ENCODE measurements around the gene ARSG.

Gene ARSG

DNA sequence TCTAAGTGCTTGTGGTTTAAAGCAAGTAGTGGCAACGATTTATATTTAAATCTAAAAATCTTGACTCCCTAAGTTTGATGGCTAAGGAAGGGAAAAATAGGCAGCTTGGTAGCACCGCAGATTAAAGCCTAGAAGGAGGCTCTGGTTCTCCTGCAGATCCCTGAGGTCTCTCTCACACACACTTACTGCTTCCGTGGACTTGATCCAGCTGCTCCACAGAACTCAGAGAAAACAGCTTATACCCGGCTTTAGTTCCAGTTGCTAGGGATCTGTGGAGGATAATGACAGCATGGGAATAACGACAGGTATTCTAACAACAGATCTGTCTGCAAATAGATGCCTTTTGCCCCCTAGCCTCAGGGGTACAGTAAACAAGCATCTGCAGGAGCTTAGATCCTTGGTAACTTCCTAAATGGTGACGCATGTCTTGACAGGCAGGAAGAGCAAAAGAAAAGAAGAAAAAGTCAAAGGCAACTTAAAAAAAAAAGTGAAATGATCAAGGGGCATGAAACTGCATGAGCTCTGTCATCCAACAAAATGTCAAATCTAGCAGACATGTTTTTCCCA, 161.5 kb downstream of the ARSG start:
- H3K27ac ChIP-seq (ENCODE audit: low read depth, low read length), result no peak overlapping the region
- TF ChIP-seq EZH2phosphoT487 (conservative IDR thresholded peaks at IDR 0.05; ENCODE audit: low read length), result no peak
- TF ChIP-seq, protein P1, sequence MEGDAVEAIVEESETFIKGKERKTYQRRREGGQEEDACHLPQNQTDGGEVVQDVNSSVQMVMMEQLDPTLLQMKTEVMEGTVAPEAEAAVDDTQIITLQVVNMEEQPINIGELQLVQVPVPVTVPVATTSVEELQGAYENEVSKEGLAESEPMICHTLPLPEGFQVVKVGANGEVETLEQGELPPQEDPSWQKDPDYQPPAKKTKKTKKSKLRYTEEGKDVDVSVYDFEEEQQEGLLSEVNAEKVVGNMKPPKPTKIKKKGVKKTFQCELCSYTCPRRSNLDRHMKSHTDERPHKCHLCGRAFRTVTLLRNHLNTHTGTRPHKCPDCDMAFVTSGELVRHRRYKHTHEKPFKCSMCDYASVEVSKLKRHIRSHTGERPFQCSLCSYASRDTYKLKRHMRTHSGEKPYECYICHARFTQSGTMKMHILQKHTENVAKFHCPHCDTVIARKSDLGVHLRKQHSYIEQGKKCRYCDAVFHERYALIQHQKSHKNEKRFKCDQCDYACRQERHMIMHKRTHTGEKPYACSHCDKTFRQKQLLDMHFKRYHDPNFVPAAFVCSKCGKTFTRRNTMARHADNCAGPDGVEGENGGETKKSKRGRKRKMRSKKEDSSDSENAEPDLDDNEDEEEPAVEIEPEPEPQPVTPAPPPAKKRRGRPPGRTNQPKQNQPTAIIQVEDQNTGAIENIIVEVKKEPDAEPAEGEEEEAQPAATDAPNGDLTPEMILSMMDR (IDR thresholded peaks at IDR 0.05; ENCODE audit: insufficient read depth, low read length, poor library complexity, severe bottlenecking), result no peak
- no peaks in the 10 kb centered on the region for H3K36me3 ChIP-seq (ENCODE audit: low read length)
- no peak overlapping the region for H3K4me3 ChIP-seq (ENCODE audit: insufficient read depth, low read length, poor library complexity, severe bottlenecking)
- H3K9me3 ChIP-seq (ENCODE audit: insufficient read depth, low read length), result no peaks in the 10 kb centered on the region
- no peaks in the 10 kb centered on the region for H3K79me2 ChIP-seq (ENCODE audit: insufficient read depth, low read length)
- H3K27me3 ChIP-seq (ENCODE audit: low read length), result no peaks in the 10 kb centered on the region
- H3K9ac ChIP-seq (ENCODE audit: low read length), result no peak overlapping the region
- H2AFZ ChIP-seq (ENCODE audit: low read depth, low read length, severe bottlenecking), result no peak overlapping the region
- no peaks in the 10 kb centered on the region for H4K20me1 ChIP-seq (ENCODE audit: low read depth, low read length)
- no peaks in the 10 kb centered on the region for H3K9me2 ChIP-seq (replicated peaks; ENCODE audit: insufficient read depth, low read length)
- no peaks in the 10 kb centered on the region for H3F3A ChIP-seq (ENCODE audit: insufficient read depth)
- H3K4me2 ChIP-seq (ENCODE audit: low read depth, low read length, poor library complexity, severe bottlenecking), result no peak overlapping the region

DNA sequence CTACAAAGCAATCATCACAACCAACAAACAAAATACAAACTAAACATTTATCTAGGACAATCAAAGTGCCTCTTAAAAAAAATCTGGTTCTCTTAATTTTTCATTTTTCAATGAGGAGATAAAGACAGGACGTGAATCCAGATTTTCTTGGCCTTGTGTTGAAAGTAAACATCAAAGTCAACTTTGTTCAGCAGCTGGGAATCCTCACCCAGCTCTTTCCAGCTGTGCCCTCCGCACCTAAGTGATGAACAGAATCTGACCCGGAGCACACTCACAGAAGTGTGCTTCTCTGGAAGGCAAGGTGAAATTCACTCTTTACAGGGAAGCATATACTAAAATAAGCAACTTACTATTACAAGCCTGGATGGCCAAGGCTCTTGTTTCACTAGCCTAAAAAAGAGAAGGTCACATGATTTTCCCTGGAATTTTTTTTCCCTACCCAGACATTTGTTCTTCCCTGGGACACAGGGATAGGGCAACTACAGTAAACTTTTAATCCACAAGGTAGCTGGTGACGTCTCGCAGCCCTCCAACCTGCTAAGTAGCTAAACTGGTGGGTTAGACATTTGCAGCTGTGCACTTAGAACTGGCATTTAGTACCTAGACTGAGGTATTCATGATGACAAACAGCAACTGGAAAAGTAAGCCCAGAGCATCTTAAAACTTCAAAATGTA, 162.8 kb downstream of the ARSG start:
- H3F3A ChIP-seq (ENCODE audit: insufficient read depth), result peaks cover 7% of the 10 kb centered on the region; the same call in 1 of the 2 replicates
- no peak overlapping the region for H2AFZ ChIP-seq (ENCODE audit: low read depth, low read length, severe bottlenecking)
- no peak overlapping the region for H3K9ac ChIP-seq (ENCODE audit: low read length)
- no peaks in the 10 kb centered on the region for H3K27me3 ChIP-seq (ENCODE audit: low read length)
- TF ChIP-seq, protein P1 (IDR thresholded peaks at IDR 0.05; ENCODE audit: insufficient read depth, low read length, poor library complexity, severe bottlenecking), result no peak
- TF ChIP-seq EZH2phosphoT487 (conservative IDR thresholded peaks at IDR 0.05; ENCODE audit: low read length), result no peak
- no peak overlapping the region for H3K4me3 ChIP-seq (ENCODE audit: insufficient read depth, low read length, poor library complexity, severe bottlenecking)
- H3K4me2 ChIP-seq (ENCODE audit: low read depth, low read length, poor library complexity, severe bottlenecking), result no peak overlapping the region
- H3K79me2 ChIP-seq (ENCODE audit: insufficient read depth, low read length), result no peaks in the 10 kb centered on the region
- no peaks in the 10 kb centered on the region for H3K36me3 ChIP-seq (ENCODE audit: low read length)
- H4K20me1 ChIP-seq (ENCODE audit: low read depth, low read length), result no peaks in the 10 kb centered on the region
- H3K27ac ChIP-seq (ENCODE audit: low read depth, low read length), result no peak overlapping the region
- no peaks in the 10 kb centered on the region for H3K9me2 ChIP-seq (replicated peaks; ENCODE audit: insufficient read depth, low read length)
- H3K9me3 ChIP-seq (ENCODE audit: insufficient read depth, low read length), result no peaks in the 10 kb centered on the region

DNA sequence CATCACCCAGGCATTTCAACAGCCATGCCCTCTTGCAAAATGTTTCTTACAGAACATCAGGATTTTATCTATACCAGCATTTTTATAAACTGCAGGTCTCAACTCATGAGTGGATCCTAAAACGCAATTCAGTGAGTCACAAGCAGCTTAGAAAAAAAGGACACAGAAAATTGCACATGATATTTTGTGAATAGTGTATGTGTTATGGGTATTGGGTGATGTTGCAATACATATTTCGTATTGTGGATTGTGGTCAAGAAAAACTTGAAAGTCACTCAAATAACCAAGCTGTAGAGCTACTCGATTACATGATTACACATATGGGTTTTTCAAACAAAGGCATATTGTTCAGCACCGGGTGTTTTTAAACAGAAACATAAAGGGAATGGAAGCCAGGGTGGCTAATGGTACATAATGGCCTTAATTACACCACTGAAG, 164.6 kb downstream of the ARSG start:
- no peaks in the 10 kb centered on the region for H3K27me3 ChIP-seq (ENCODE audit: low read length)
- no peaks in the 10 kb centered on the region for H3K9me2 ChIP-seq (replicated peaks; ENCODE audit: insufficient read depth, low read length)
- H3K79me2 ChIP-seq (ENCODE audit: insufficient read depth, low read length), result no peaks in the 10 kb centered on the region
- H3F3A ChIP-seq (ENCODE audit: insufficient read depth), result peaks cover 7% of the 10 kb centered on the region; the same call in 1 of the 2 replicates
- H4K20me1 ChIP-seq (ENCODE audit: low read depth, low read length), result no peaks in the 10 kb centered on the region
- H3K9ac ChIP-seq (ENCODE audit: low read length), result no peak overlapping the region
- H3K4me3 ChIP-seq (ENCODE audit: insufficient read depth, low read length, poor library complexity, severe bottlenecking), result no peak overlapping the region
- H3K27ac ChIP-seq (ENCODE audit: low read depth, low read length), result no peak overlapping the region
- H2AFZ ChIP-seq (ENCODE audit: low read depth, low read length, severe bottlenecking), result no peak overlapping the region
- TF ChIP-seq, protein P1 (IDR thresholded peaks at IDR 0.05; ENCODE audit: insufficient read depth, low read length, poor library complexity, severe bottlenecking), result no peak
- no peak for TF ChIP-seq EZH2phosphoT487 (conservative IDR thresholded peaks at IDR 0.05; ENCODE audit: low read length)
- no peaks in the 10 kb centered on the region for H3K36me3 ChIP-seq (ENCODE audit: low read length)
- no peak overlapping the region for H3K4me2 ChIP-seq (ENCODE audit: low read depth, low read length, poor library complexity, severe bottlenecking)
- no peaks in the 10 kb centered on the region for H3K9me3 ChIP-seq (ENCODE audit: insufficient read depth, low read length)

All from SU-DHL-6 (cell line).